Activated CD4-positive, alpha-beta memory T cell treated with anti-CD3 and anti-CD28 coated beads, Interleukin-2, amount 10 ng/mL, durations not matched to agents 7 days and 5 days (primary cell): ENCODE measurements around the gene AQP3. TPM values are rescaled to one million over a fixed set of nuclear protein-coding genes. Genes with fewer than 3 reads are reported as not detected.
"Not testable (repeated sequence)": the region's sequence is repeated elsewhere in the genome, so short reads cannot be mapped to it uniquely, and the experiment has no call there.

Experiments
- CTCF ChIA-PET: fragments of 350-600 bp; sonication (Branson Sonifier 250); formaldehyde crosslinking; loops from one replicate; lab custom pipeline; 2021; ENCODE audit warnings: antibody characterized with exemption, inconsistent platforms; lab: Charles Lee
- POLR2A ChIA-PET: fragments of 350-600 bp; sonication (Branson Sonifier 250); formaldehyde crosslinking; loops from one replicate; lab custom pipeline; 2021; ENCODE audit warnings: antibody characterized with exemption; lab: Charles Lee
- DNase-seq: peaks from one replicate; pipeline ENCODE4 v3.0.0-alpha.2; 2020
- H3K27ac Mint-ChIP-seq: one replicate; pipeline ENCODE4 v1.8.0; 2021; ENCODE audit warnings: mild to moderate bottlenecking, mixed read lengths
- H3K27me3 Mint-ChIP-seq: one replicate; pipeline ENCODE4 v1.8.0; 2021; ENCODE audit warnings: mixed read lengths
- H3K36me3 Mint-ChIP-seq: one replicate; pipeline ENCODE4 v1.8.0; 2021; ENCODE audit warnings: low read depth, mixed read lengths
- H3K4me1 Mint-ChIP-seq: one replicate; pipeline ENCODE4 v1.8.0; 2021; ENCODE audit warnings: mixed read lengths
- H3K4me3 Mint-ChIP-seq: one replicate; pipeline ENCODE4 v1.8.0; 2021; ENCODE audit warnings: mild to moderate bottlenecking, mixed read lengths
- H3K9me3 Mint-ChIP-seq: one replicate; pipeline ENCODE4 v1.8.0; 2021; ENCODE audit warnings: mixed read lengths
- total RNA-seq, 2 experiments: library from RNA; stranded (reverse); gene quantifications; one replicate each; pipeline ENCODE4 v1.2.3, GENCODE V29; 2021

AQP3 gene
- total RNA-seq: 100 to 1,000 TPM; 162 to 167 TPM

DNA sequence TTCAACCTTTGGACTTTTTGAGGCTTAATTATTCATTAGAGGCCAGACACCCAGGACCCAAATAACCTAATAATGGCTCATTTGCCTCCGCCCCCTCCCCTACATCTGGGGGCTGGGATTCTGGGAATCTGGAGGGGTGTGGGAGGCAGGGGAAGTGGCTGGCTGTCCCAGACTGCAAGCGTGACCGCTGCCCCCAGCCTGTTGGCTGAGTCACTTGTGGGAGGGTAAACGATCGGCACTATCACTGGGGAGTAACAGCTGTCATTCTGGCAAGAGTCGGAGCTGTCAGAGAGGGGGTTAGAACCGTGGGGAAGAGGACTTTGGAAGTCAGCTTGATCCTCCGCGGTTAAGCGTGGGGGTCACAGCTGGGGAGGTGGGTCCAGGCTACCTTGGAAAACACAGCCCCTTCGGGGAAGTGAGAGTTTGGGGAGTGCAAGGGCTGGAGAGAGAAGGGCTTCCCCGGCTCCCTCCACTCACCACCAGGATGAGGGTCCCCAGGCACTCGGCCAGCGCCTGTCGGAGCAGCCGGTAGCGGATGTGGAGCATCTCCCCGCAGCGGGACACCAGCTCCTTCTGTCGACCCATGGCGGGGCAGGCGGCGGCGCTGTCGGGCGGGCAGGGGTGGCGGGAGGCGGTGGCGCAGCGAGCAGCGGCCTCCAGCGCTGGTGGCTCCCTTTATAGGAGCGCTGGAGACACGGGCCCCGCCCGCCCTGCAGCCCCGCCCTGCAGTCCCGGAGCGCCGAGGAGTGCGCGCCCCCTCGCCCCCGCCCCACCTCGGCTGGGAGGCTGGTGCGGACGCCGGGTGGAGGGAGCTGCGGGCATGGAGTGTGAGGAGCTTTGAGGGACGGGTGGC lies at the start of gene AQP3:
Gene AQP3 (minus strand): TSS at position 648 of the 853 bp plus-strand sequence. CDS start 63 bp downstream, at position 585.
- peak; percentile 85 for DNase-seq
- Mint-ChIP-seq H3K4me1 (peaks cover 64% of the 10 kb centered on the region), H3K9me3 (no peaks in the 10 kb centered on the region), H3K4me3 (peak within 1 kb of the TSS; percentile 84), H3K27me3 (no peaks in the 10 kb centered on the region), H3K36me3 (peaks cover 31% of the 10 kb centered on the region), H3K27ac (peak within 1 kb of the TSS; percentile 94)
- ChIA-PET POLR2A (interaction anchor here (0.7 to 5.8 kb wide), 18 partner anchors 8 to 180 kb away, joined by 3 to 75 read pairs (median 8); partner anchors contain the start of genes NFX1 and NOL6), CTCF (interaction anchor here (0.6 to 12.3 kb wide), 14 partner anchors 9 to 527 kb away, joined by 3 to 278 read pairs (median 6); partner anchors contain the start of gene NOL6)

DNA sequence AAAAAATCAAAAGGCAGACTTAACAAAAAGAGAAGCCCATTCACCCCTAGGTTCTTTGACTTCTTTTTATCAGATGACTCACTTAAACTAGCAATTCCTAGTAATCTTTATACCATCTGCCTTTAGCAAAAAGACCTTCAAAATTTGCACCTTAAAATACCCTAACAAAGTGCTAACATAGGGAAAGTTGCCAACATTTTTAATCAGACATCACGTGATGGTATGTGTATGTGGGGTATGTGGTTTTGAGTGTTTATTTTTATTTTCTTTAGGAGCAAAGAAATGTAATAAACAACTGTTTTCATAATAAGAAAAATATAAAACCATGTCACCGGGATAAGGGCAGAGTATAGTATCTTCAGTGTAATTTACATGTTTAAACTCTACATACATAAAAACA lies 46.4 kb upstream of the AQP3 start:
- POLR2A ChIA-PET, H3K4me3 Mint-ChIP-seq, DNase-seq, CTCF ChIA-PET, H3K9me3 Mint-ChIP-seq, H3K36me3 Mint-ChIP-seq, H3K27ac Mint-ChIP-seq, H3K4me1 Mint-ChIP-seq: not testable (repeated sequence)
- peaks cover 14% of the 10 kb centered on the region for H3K27me3 Mint-ChIP-seq

DNA sequence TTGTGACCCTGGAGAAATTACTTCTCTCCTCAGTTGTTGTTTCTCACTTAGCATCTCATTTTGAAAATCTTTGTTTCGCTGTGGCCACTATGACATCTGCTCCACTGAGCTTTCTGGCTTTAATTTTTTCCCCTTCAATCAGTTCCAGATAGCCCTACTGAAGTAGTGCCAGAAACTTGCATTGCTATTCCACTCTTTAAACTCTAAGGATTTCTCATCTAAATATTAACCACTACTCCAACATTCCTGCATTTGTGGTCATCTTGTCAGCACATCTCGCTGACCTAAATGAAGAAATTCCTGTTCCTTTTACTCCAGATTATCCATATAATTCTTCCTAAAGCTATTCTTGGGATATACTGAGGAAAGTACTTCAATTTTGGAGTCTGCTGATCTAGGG lies 41.7 kb upstream of the AQP3 start:
- H3K27ac Mint-ChIP-seq: no peak overlapping the region
- no peaks in the 10 kb centered on the region for H3K4me1 Mint-ChIP-seq
- ChIA-PET POLR2A (no interaction called here), CTCF (interaction anchor here (2.1 kb wide), 1 partner anchor 22 kb away, joined by 4 read pairs; no protein-coding TSS in a partner anchor)
- no peaks in the 10 kb centered on the region for H3K9me3 Mint-ChIP-seq
- DNase-seq: no peak
- peaks cover 11% of the 10 kb centered on the region for H3K27me3 Mint-ChIP-seq
- no peak overlapping the region for H3K4me3 Mint-ChIP-seq
- H3K36me3 Mint-ChIP-seq: no peaks in the 10 kb centered on the region

DNA sequence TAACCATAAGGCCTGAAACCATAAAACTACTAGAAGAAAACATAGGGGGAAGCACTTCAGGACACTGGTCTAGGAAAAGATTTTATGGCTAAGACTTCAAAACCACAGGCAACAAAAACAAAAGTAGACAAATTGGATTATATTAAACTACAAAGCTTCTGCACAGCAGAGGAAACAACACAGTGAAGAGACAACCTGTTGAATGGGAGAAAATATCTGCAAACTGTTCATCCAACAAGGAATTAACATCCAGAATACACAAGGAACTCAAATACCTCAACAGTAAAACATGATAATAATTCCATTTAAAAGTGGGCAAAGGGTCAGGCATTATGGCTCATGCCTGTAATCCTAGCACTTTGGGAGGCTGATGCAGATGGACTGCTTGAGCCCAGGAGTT lies 37.9 kb upstream of the AQP3 start:
- DNase-seq, H3K36me3 Mint-ChIP-seq, H3K27ac Mint-ChIP-seq, CTCF ChIA-PET, H3K9me3 Mint-ChIP-seq, H3K4me3 Mint-ChIP-seq, H3K27me3 Mint-ChIP-seq, H3K4me1 Mint-ChIP-seq: not testable (repeated sequence)
- POLR2A ChIA-PET: interaction anchor here (1.1 kb wide), 1 partner anchor 134 kb away, joined by 3 read pairs; no protein-coding TSS in a partner anchor

DNA sequence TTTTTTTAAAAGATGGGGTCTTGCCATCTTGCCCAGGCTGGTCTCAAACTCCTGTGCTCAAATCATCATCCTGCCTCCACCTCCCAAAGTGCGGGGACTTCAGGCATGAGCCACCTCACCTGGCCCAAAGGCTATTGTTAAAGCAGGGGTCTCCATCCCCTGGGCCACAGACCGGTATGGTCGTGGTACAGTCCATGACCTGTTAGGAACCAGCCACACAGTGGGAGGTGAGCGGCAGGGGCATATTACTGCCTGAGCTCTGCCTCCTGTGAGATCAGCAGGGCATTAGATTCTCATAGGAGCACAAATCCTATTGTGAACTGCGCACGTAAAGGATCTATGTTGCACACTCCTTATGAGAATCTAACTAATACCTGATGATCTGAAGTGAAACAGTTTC lies 33.6 kb upstream of the AQP3 start:
- Mint-ChIP-seq H3K36me3 (no peaks in the 10 kb centered on the region), H3K4me1 (no peaks in the 10 kb centered on the region), H3K27ac (no peak overlapping the region), H3K4me3 (no peak overlapping the region), H3K9me3 (no peaks in the 10 kb centered on the region), H3K27me3 (no peaks in the 10 kb centered on the region)
- DNase-seq: no peak
- ChIA-PET POLR2A (no interaction called here), CTCF (interaction anchor here (0.7 kb wide), 1 partner anchor 21 kb away, joined by 4 read pairs; no protein-coding TSS in a partner anchor)

DNA sequence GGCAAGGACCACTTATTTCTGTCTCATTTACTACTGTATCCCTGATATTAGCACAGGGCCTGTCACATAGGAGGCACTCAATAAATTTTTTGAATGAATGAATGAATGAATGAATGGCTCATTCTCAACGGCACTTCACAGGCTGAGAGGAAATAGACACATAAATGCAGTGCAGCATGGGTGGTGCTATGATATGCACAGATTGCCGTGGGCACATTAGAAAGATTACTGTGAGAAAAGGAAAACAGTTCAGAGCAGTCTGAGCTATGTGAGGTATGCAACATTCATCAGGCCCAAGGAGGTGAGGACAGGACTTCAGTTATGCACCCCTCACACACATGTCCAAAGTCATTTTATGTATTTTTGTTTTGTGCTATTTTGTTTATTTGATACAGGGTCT lies 32.7 kb upstream of the AQP3 start:
- no peak for DNase-seq
- CTCF ChIA-PET: interaction anchor here (1.8 to 3.3 kb wide), 2 partner anchors 13 to 28 kb away, joined by 4 to 12 read pairs; no protein-coding TSS in a partner anchor
- Mint-ChIP-seq H3K36me3 (no peaks in the 10 kb centered on the region), H3K27me3 (no peaks in the 10 kb centered on the region), H3K4me3 (no peak overlapping the region), H3K4me1 (peaks cover 2% of the 10 kb centered on the region), H3K9me3 (no peaks in the 10 kb centered on the region), H3K27ac (no peak overlapping the region)
- POLR2A ChIA-PET: no interaction called here

DNA sequence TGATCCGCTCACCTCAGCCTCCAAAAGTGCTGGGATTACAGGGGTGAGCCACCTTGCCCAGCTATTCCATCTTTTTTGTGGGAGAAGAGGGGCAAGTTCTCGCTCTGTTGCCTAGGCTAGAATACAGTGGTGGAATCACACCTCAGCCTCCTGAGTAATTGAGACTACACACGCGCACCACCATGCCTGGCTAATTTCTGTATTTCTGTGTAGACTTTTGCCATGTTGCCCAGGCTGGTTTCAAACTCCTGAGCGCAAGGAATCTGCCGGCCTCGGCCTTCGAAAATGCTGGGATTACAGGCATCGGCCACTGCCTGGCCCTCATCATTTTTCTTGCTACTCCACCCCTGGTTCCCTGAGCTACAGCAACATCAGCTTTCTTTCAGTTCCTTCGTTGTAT lies 29.1 kb upstream of the AQP3 start:
- ChIA-PET POLR2A (no interaction called here), CTCF (interaction anchor here (1.1 to 6.3 kb wide), 6 partner anchors 10 to 128 kb away, joined by 3 to 72 read pairs (median 4); no protein-coding TSS in a partner anchor)
- H3K4me3 Mint-ChIP-seq: no peak overlapping the region
- H3K27me3 Mint-ChIP-seq: no peaks in the 10 kb centered on the region
- H3K4me1 Mint-ChIP-seq: peaks cover 27% of the 10 kb centered on the region
- H3K36me3 Mint-ChIP-seq: peaks cover 8% of the 10 kb centered on the region
- no peaks in the 10 kb centered on the region for H3K9me3 Mint-ChIP-seq
- DNase-seq: no peak
- H3K27ac Mint-ChIP-seq: no peak overlapping the region

DNA sequence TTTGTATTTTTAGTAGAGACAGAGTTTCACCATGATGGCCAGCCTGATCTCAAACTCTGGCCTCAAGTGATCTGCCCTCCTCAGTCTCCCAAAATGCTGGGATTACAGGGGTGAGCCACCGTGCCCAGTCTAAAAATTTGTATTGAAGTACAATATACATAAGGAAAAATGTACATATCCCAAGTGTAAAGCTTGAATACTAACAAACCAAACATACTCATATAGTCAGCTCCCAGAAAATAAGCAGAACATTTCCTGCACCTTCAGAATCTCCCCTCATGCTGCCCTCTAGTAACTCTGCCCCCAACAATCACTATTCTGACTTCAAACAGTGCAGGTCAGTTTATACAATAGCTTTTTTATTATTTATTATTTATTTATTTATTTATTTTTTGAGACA lies 28.0 kb upstream of the AQP3 start:
- no peaks in the 10 kb centered on the region for H3K27me3 Mint-ChIP-seq
- H3K4me1 Mint-ChIP-seq: peaks cover 30% of the 10 kb centered on the region
- CTCF ChIA-PET: interaction anchor here (1.1 to 6.3 kb wide), 5 partner anchors 9 to 101 kb away, joined by 4 to 72 read pairs (median 33); no protein-coding TSS in a partner anchor
- no peak overlapping the region for H3K4me3 Mint-ChIP-seq
- POLR2A ChIA-PET: interaction anchor here (3.9 kb wide), 1 partner anchor 60 kb away, joined by 31 read pairs; no protein-coding TSS in a partner anchor
- H3K27ac Mint-ChIP-seq: no peak overlapping the region
- DNase-seq: no peak
- H3K36me3 Mint-ChIP-seq: peaks cover 11% of the 10 kb centered on the region
- H3K9me3 Mint-ChIP-seq: no peaks in the 10 kb centered on the region

DNA sequence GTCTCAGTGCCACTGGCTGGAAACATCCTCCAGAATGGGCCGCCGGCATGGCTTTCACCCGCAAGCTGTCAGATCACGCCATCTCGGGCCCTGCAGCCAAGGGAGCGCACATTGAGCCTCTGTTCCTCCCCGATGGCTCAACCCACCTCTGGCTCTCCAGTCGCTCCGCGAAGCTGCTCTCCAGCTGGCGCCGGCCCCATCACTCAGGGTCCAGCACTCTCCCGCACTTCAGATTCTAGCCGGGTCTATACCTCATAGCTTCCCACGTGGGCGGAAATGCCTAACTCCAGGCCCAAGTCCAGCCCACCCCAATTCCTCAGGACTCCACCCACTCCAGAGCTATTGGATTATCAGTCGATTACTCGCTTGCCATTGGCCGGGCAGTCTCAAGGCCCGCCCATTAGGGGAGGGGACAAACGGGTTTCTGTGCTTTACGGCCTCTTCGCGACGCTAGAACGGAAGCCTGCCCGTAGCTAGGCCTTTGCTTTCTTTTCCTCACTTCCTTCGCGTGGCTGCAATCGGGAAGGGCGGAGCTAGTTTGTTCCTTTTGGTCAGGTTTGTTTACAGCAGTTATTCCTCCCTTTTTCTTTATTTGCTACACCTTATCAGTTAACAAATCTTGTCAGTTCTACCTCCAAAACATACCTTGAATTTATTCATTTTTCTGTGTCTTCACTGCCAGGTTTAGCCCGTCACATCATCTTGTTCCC lies 26.4 kb upstream of the AQP3 start, which contains the start of gene NOL6:
Gene NOL6 (minus strand): TSS at position 282 of the 710 bp plus-strand sequence. CDS start 82 bp downstream, at position 200.
- H3K36me3 Mint-ChIP-seq: peaks cover 21% of the 10 kb centered on the region
- no peaks in the 10 kb centered on the region for H3K27me3 Mint-ChIP-seq
- H3K4me3 Mint-ChIP-seq: peak within 1 kb of the TSS; percentile 92
- peaks cover 30% of the 10 kb centered on the region for H3K4me1 Mint-ChIP-seq
- H3K9me3 Mint-ChIP-seq: no peaks in the 10 kb centered on the region
- ChIA-PET POLR2A (interaction anchor here (0.7 to 4.2 kb wide), 15 partner anchors 9 to 449 kb away, joined by 3 to 40 read pairs (median 6); partner anchors contain the start of genes AQP3, BAG1, CHMP5 and DNAJA1), CTCF (interaction anchor here (0.6 to 6.3 kb wide), 24 partner anchors 9 to 449 kb away, joined by 3 to 72 read pairs (median 4); partner anchors contain the start of genes AQP3, DNAJA1 and NFX1)
- H3K27ac Mint-ChIP-seq: peak within 1 kb of the TSS; percentile 85
- peak; percentile 98 for DNase-seq

DNA sequence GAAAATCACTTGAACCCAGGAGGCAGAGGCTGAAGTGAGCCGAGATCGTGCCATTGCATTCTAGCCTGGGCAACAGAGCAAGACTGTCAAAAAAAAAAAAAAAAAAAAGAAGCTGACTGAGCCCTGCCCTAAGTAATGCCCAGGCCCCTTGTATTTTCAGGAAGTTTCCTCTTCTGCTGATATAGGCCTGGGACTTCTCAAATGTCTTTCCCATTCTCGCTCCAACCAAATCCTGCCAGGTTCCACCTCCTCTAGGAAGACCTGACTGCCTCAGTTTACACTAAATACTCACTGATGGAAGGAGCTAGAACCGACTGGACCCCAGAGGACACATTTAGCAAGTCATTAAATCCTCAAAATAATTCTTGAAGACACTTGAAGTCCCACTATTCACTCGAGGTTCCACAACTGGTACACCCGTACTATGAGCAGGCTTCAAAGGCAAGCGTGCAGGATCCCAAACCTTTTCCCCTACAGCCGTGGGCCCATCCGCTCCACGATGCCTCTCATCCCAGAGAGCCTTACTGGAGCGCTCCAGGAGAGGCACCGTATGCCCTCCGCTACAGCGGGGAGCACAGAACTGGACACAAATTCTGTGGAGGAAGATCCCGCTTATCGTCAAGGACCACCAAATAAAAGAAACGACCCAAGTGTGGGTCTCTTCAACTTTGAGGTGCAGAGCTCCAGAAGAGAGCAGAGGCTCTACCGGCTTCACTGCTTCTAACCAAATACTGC lies 25.7 kb upstream of the AQP3 start:
- CTCF ChIA-PET: interaction anchor here (0.6 to 6.3 kb wide), 21 partner anchors 8 to 458 kb away, joined by 3 to 72 read pairs (median 5); partner anchors contain the start of genes AQP3, DNAJA1 and NFX1
- Mint-ChIP-seq H3K27ac (peak overlapping the region; percentile 85), H3K27me3 (no peaks in the 10 kb centered on the region), H3K4me1 (peaks cover 30% of the 10 kb centered on the region), H3K4me3 (peak overlapping the region; percentile 92), H3K9me3 (no peaks in the 10 kb centered on the region), H3K36me3 (peaks cover 23% of the 10 kb centered on the region)
- POLR2A ChIA-PET: interaction anchor here (1.0 to 4.2 kb wide), 14 partner anchors 8 to 448 kb away, joined by 3 to 40 read pairs (median 6); partner anchors contain the start of genes AQP3, BAG1, CHMP5 and DNAJA1
- no peak for DNase-seq

DNA sequence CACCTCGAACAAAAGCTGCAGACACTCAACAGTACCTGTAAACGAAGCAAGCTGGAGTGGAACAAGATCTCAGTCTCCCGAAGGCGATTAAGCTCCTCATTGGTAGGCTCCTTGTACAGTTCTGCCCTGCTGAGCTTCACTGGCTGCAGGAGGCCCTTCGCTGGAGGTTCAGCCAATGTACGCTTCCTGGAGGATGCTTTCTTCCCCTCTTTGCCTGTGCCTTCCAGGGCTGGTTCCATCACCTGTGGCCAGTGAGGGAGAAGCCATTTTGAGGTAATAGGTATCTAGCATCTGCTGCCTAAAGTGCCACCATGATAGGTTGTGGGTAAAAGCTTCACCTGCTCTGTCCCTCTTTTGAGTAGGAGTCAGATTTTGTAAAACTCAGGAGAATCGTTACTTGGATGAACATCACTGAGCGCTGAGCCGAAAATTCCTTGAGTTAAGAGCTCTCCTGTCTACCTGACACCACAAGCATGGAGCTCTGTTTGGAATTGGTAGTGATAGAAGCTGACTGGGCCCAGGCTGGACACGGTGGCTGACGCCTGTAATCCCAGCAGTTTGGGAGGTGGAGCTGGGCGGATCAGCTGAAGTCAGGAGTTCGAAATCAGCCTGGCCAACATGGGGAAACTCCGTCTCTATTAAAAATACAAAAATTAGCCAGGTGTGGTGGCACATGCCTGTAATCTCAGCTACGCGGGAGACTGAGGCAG lies 24.9 kb upstream of the AQP3 start:
- no peak for DNase-seq
- peaks cover 30% of the 10 kb centered on the region for H3K4me1 Mint-ChIP-seq
- POLR2A ChIA-PET: interaction anchor here (0.7 to 4.2 kb wide), 6 partner anchors 12 to 56 kb away, joined by 3 to 40 read pairs (median 24); partner anchors contain the start of gene AQP3
- no peaks in the 10 kb centered on the region for H3K9me3 Mint-ChIP-seq
- CTCF ChIA-PET: interaction anchor here (0.7 to 6.3 kb wide), 12 partner anchors 10 to 458 kb away, joined by 3 to 72 read pairs (median 5); partner anchors contain the start of genes AQP3 and NFX1
- H3K4me3 Mint-ChIP-seq: peak overlapping the region; percentile 92
- no peak overlapping the region for H3K27ac Mint-ChIP-seq
- H3K27me3 Mint-ChIP-seq: no peaks in the 10 kb centered on the region
- H3K36me3 Mint-ChIP-seq: peaks cover 30% of the 10 kb centered on the region
